ENCODE results near the gene RNF150.
"Not testable (repeated sequence)": the region's sequence is repeated elsewhere in the genome, so short reads cannot be mapped to it uniquely, and the experiment has no call there.

The RNF150 gene

GRCh38 chr4:140818433-140818832, 314.8 kb downstream of the RNF150 start:
- no peaks in the 10 kb centered on the region for H3K9me3 ChIP-seq
- no peaks in the 10 kb centered on the region for H3K27me3 ChIP-seq
- no peak overlapping the region for H3K27ac ChIP-seq
- TF ChIP-seq, protein P1, sequence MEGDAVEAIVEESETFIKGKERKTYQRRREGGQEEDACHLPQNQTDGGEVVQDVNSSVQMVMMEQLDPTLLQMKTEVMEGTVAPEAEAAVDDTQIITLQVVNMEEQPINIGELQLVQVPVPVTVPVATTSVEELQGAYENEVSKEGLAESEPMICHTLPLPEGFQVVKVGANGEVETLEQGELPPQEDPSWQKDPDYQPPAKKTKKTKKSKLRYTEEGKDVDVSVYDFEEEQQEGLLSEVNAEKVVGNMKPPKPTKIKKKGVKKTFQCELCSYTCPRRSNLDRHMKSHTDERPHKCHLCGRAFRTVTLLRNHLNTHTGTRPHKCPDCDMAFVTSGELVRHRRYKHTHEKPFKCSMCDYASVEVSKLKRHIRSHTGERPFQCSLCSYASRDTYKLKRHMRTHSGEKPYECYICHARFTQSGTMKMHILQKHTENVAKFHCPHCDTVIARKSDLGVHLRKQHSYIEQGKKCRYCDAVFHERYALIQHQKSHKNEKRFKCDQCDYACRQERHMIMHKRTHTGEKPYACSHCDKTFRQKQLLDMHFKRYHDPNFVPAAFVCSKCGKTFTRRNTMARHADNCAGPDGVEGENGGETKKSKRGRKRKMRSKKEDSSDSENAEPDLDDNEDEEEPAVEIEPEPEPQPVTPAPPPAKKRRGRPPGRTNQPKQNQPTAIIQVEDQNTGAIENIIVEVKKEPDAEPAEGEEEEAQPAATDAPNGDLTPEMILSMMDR (IDR thresholded peaks at IDR 0.05): no peak
- no peaks in the 10 kb centered on the region for H3K4me1 ChIP-seq (ENCODE audit: control insufficient read depth in 1 of 2, insufficient read depth in 1 of 2, low read depth in 1 of 2, low read length in 1 of 2)
- H3K36me3 ChIP-seq: no peaks in the 10 kb centered on the region
- no peak overlapping the region for H3K4me3 ChIP-seq (ENCODE audit: low read depth in 1 of 2, low read length in 1 of 2)

- no peak overlapping the region for H3K4me3 ChIP-seq (ENCODE audit: low read depth in 1 of 2, low read length in 1 of 2)
Observed at GRCh38 chr4:140816806-140817510, 316.3 kb downstream of the RNF150 start.

DNA sequence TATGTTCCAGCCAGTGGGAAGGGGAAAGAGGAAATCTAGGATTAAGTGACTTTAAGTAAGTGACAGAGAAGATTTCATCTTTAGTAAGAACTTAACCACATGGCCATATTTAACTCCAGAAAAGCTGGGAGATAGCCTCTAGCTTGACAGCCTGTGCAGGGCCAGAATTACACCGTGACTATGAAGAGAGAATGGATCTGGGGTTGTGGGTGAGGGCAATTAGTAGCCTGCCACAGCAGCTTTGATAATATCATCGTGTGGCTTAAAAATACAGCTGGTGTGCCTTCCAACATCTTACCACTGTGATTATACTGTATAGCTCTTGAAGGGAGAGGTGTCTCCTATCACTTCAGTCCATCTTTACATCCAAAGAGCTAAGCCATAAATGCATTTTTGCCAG, 319.5 kb downstream of the RNF150 start:
- H3K27ac ChIP-seq: no peak overlapping the region
- no peaks in the 10 kb centered on the region for H3K36me3 ChIP-seq
- no peaks in the 10 kb centered on the region for H3K9me3 ChIP-seq
- no peak overlapping the region for H3K4me3 ChIP-seq (ENCODE audit: low read depth in 1 of 2, low read length in 1 of 2)
- no peaks in the 10 kb centered on the region for H3K4me1 ChIP-seq (ENCODE audit: control insufficient read depth in 1 of 2, insufficient read depth in 1 of 2, low read depth in 1 of 2, low read length in 1 of 2)
- H3K27me3 ChIP-seq: peaks cover 3% of the 10 kb centered on the region
- TF ChIP-seq, protein P1 (IDR thresholded peaks at IDR 0.05): no peak

More at GRCh38 chr4:140816806-140817510, 316.3 kb downstream of the RNF150 start:
- TF ChIP-seq, protein P1 (IDR thresholded peaks at IDR 0.05): no peak
- Histone ChIP-seq H3K27me3 (no peaks in the 10 kb centered on the region), H3K9me3 (no peaks in the 10 kb centered on the region), H3K27ac (no peak overlapping the region), H3K4me1 (ENCODE audit: control insufficient read depth in 1 of 2, insufficient read depth in 1 of 2, low read depth in 1 of 2, low read length in 1 of 2) (no peaks in the 10 kb centered on the region), H3K36me3 (no peaks in the 10 kb centered on the region)

GRCh38 chr4:140812916-140813315, 320.4 kb downstream of the RNF150 start:
- TF ChIP-seq, protein P1 (IDR thresholded peaks at IDR 0.05): no peak

GRCh38 chr4:140811429-140811828, 321.8 kb downstream of the RNF150 start:
- no peaks in the 10 kb centered on the region for H3K4me1 ChIP-seq (ENCODE audit: control insufficient read depth in 1 of 2, insufficient read depth in 1 of 2, low read depth in 1 of 2, low read length in 1 of 2)

More at GRCh38 chr4:140812916-140813315, 320.4 kb downstream of the RNF150 start:
- Histone ChIP-seq H3K27me3 (peaks cover 3% of the 10 kb centered on the region), H3K4me1 (ENCODE audit: control insufficient read depth in 1 of 2, insufficient read depth in 1 of 2, low read depth in 1 of 2, low read length in 1 of 2) (no peaks in the 10 kb centered on the region), H3K4me3 (ENCODE audit: low read depth in 1 of 2, low read length in 1 of 2) (no peak overlapping the region), H3K9me3 (no peaks in the 10 kb centered on the region), H3K36me3 (no peaks in the 10 kb centered on the region), H3K27ac (no peak overlapping the region)

GRCh38 chr4:140810591-140811169, 322.6 kb downstream of the RNF150 start:
- not testable (repeated sequence) for H3K27me3 ChIP-seq; H3K27ac ChIP-seq; H3K36me3 ChIP-seq; H3K4me3 ChIP-seq (ENCODE audit: low read depth in 1 of 2, low read length in 1 of 2); H3K4me1 ChIP-seq (ENCODE audit: control insufficient read depth in 1 of 2, insufficient read depth in 1 of 2, low read depth in 1 of 2, low read length in 1 of 2); H3K9me3 ChIP-seq

More at GRCh38 chr4:140811429-140811828, 321.8 kb downstream of the RNF150 start:
- Histone ChIP-seq H3K36me3 (no peaks in the 10 kb centered on the region), H3K9me3 (no peaks in the 10 kb centered on the region), H3K27ac (no peak overlapping the region), H3K27me3 (peaks cover 3% of the 10 kb centered on the region), H3K4me3 (ENCODE audit: low read depth in 1 of 2, low read length in 1 of 2) (no peak overlapping the region)
- TF ChIP-seq, protein P1 (IDR thresholded peaks at IDR 0.05): no peak
